ENCODE results near the gene GNAQ. TPM values are rescaled to one million over a fixed set of nuclear protein-coding genes. Genes with fewer than 3 reads are reported as not detected.

GNAQ gene
- total RNA-seq, 1 experiment from 2014 or later, result 28.7 TPM

DNA sequence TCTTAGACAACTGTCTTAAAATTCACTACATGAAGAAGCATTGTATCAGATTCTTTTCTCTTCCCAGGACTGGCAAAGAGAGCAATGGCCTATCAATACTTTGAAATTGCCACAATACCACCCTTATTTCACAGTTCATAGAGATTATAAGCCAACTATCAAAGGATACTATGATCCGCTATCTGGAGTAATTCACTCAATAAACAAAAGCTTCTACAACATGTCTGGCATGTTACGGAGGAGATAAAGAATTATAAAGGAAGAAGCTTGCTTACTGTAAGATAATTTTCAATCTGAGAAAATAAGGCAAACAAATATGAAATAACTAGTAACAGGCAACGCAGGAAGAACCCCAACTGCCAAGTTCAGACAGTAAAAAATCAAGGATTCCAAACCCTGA, 114.8 kb downstream of the GNAQ start:
- no peak for ATAC-seq
- BruUV-seq (replicated peaks), result no TSS peak

More for the DNA sequence above, 114.8 kb downstream of the GNAQ start:
- Histone ChIP-seq H3K4me3 (replicated peaks in 1 of 2; ENCODE audit: low read depth in 1 of 2, low read length in 2 of 2) (no peak overlapping the region), H3K27me3 (ENCODE audit: insufficient read depth, low read length) (no peaks in the 10 kb centered on the region), H3K9me3 (ENCODE audit: control insufficient read depth in 1 of 2, insufficient read depth in 1 of 2, low read depth in 1 of 2, low read length in 2 of 2) (no peaks in the 10 kb centered on the region), H4K20me1 (ENCODE audit: insufficient read depth) (no peaks in the 10 kb centered on the region), H3K4me1 (ENCODE audit: control insufficient read depth in 1 of 2, insufficient read depth in 2 of 2, low read length in 2 of 2) (peaks cover 0 to 3% of the 10 kb centered on the region in 2 experiments; a peak in 1 of 4 replicates), H3K4me2 (ENCODE audit: low read length) (no peak overlapping the region), H3K9ac (ENCODE audit: low read length) (no peak overlapping the region), H3K9me2 (ENCODE audit: insufficient read depth) (no peaks in the 10 kb centered on the region), H3K79me2 (ENCODE audit: insufficient read depth, low read length) (no peaks in the 10 kb centered on the region), H3K36me3 (ENCODE audit: control insufficient read depth in 1 of 2, insufficient read depth in 2 of 2, low read length in 2 of 2) (no peaks in the 10 kb centered on the region), H3K27ac (ENCODE audit: low read depth, low read length) (no peak overlapping the region), H2AFZ (ENCODE audit: low read depth, low read length, poor library complexity, severe bottlenecking) (no peak overlapping the region)
- no peak for TF ChIP-seq POLR2A (IDR thresholded peaks at IDR 0.05; ENCODE audit: borderline replicate concordance, extremely low read depth, insufficient read depth, insufficient read length)
- TF ChIP-seq, protein P1, sequence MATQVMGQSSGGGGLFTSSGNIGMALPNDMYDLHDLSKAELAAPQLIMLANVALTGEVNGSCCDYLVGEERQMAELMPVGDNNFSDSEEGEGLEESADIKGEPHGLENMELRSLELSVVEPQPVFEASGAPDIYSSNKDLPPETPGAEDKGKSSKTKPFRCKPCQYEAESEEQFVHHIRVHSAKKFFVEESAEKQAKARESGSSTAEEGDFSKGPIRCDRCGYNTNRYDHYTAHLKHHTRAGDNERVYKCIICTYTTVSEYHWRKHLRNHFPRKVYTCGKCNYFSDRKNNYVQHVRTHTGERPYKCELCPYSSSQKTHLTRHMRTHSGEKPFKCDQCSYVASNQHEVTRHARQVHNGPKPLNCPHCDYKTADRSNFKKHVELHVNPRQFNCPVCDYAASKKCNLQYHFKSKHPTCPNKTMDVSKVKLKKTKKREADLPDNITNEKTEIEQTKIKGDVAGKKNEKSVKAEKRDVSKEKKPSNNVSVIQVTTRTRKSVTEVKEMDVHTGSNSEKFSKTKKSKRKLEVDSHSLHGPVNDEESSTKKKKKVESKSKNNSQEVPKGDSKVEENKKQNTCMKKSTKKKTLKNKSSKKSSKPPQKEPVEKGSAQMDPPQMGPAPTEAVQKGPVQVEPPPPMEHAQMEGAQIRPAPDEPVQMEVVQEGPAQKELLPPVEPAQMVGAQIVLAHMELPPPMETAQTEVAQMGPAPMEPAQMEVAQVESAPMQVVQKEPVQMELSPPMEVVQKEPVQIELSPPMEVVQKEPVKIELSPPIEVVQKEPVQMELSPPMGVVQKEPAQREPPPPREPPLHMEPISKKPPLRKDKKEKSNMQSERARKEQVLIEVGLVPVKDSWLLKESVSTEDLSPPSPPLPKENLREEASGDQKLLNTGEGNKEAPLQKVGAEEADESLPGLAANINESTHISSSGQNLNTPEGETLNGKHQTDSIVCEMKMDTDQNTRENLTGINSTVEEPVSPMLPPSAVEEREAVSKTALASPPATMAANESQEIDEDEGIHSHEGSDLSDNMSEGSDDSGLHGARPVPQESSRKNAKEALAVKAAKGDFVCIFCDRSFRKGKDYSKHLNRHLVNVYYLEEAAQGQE (IDR thresholded peaks at IDR 0.05; ENCODE audit: low read depth), result no peak
- no peak for TF ChIP-seq ZFX (IDR thresholded peaks at IDR 0.05)
- no peak for TF ChIP-seq ELF1 (IDR thresholded peaks at IDR 0.05; ENCODE audit: borderline replicate concordance, low read depth)
- TF ChIP-seq POLR2AphosphoS5 (IDR thresholded peaks at IDR 0.05; ENCODE audit: low read depth, low read length), result no peak
- TF ChIP-seq, protein P2, sequence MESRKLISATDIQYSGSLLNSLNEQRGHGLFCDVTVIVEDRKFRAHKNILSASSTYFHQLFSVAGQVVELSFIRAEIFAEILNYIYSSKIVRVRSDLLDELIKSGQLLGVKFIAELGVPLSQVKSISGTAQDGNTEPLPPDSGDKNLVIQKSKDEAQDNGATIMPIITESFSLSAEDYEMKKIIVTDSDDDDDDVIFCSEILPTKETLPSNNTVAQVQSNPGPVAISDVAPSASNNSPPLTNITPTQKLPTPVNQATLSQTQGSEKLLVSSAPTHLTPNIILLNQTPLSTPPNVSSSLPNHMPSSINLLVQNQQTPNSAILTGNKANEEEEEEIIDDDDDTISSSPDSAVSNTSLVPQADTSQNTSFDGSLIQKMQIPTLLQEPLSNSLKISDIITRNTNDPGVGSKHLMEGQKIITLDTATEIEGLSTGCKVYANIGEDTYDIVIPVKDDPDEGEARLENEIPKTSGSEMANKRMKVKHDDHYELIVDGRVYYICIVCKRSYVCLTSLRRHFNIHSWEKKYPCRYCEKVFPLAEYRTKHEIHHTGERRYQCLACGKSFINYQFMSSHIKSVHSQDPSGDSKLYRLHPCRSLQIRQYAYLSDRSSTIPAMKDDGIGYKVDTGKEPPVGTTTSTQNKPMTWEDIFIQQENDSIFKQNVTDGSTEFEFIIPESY (IDR thresholded peaks at IDR 0.05; ENCODE audit: extremely low read depth, insufficient replicate concordance, low read length), result no peak
- TF ChIP-seq SP1 (IDR thresholded peaks at IDR 0.05; ENCODE audit: low read depth), result no peak
- TF ChIP-seq EGR1 (IDR thresholded peaks at IDR 0.05; ENCODE audit: low read depth), result no peak
- TF ChIP-seq EZH2 (IDR thresholded peaks at IDR 0.05), result no peak
- TF ChIP-seq RAD21 (IDR thresholded peaks at IDR 0.05; ENCODE audit: low read depth), result no peak
- no peak for TF ChIP-seq FOSL1 (IDR thresholded peaks at IDR 0.05; ENCODE audit: low read depth)
- TF ChIP-seq CBX3 (IDR thresholded peaks at IDR 0.05; ENCODE audit: low read depth), result no peak
- TF ChIP-seq, protein P3, sequence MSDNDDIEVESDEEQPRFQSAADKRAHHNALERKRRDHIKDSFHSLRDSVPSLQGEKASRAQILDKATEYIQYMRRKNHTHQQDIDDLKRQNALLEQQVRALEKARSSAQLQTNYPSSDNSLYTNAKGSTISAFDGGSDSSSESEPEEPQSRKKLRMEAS (IDR thresholded peaks at IDR 0.05), result no peak
- no peak for TF ChIP-seq SRF (IDR thresholded peaks at IDR 0.05; ENCODE audit: low read depth)
- TF ChIP-seq, protein P4, sequence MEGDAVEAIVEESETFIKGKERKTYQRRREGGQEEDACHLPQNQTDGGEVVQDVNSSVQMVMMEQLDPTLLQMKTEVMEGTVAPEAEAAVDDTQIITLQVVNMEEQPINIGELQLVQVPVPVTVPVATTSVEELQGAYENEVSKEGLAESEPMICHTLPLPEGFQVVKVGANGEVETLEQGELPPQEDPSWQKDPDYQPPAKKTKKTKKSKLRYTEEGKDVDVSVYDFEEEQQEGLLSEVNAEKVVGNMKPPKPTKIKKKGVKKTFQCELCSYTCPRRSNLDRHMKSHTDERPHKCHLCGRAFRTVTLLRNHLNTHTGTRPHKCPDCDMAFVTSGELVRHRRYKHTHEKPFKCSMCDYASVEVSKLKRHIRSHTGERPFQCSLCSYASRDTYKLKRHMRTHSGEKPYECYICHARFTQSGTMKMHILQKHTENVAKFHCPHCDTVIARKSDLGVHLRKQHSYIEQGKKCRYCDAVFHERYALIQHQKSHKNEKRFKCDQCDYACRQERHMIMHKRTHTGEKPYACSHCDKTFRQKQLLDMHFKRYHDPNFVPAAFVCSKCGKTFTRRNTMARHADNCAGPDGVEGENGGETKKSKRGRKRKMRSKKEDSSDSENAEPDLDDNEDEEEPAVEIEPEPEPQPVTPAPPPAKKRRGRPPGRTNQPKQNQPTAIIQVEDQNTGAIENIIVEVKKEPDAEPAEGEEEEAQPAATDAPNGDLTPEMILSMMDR (IDR thresholded peaks at IDR 0.05 in 2 of 3, conservative IDR thresholded peaks at IDR 0.05 in 1 of 3; ENCODE audit: borderline replicate concordance in 1 of 3, insufficient read depth in 1 of 3, low read depth in 2 of 3, low read length in 2 of 3), result no peak
- intact Hi-C loops (cut with micrococcal nuclease), result no loop called here
- ChIA-PET POLR2A (no interaction called here), CTCF (interaction anchor here (1.5 kb wide), 1 partner anchor 61 kb away, joined by 3 read pairs; no protein-coding TSS in a partner anchor), RAD21 (ENCODE audit: low non-redundant PET in 1 of 2, low total read pairs in 2 of 2, uncharacterized antibody in 2 of 2, unreplicated experiment in 2 of 2) (no interaction called here)
- no peak for DNase-seq (ENCODE audit: low read depth, low spot score)
